Nephron (organoid): ENCODE results near the gene MYO7B.

ENCODE experiments used
- H3K27ac Mint-ChIP-seq, 3 experiments: 2 replicates each; pipeline ENCODE4 v1.8.0; 2020; ENCODE audit warnings: mixed read lengths in 3 of 3, mild to moderate bottlenecking in 2 of 3, moderate library complexity in 1 of 3
- H3K27me3 Mint-ChIP-seq: 2 replicates; pipeline ENCODE4 v1.8.0; 2021; ENCODE audit warnings: low read depth, mild to moderate bottlenecking, moderate library complexity, mixed read lengths
- H3K36me3 Mint-ChIP-seq: 2 replicates; pipeline ENCODE4 v1.8.0; 2020; ENCODE audit warnings: low read depth, mixed read lengths
- H3K4me1 Mint-ChIP-seq: 2 replicates; pipeline ENCODE4 v1.8.0; 2020; ENCODE audit warnings: mixed read lengths
- H3K4me3 Mint-ChIP-seq, 3 experiments: 2 replicates each; pipeline ENCODE4 v1.8.0; 2020; ENCODE audit warnings: mild to moderate bottlenecking in 3 of 3, mixed read lengths in 3 of 3, moderate library complexity in 2 of 3
- H3K9me3 Mint-ChIP-seq: 2 replicates; pipeline ENCODE4 v1.8.0; 2020; ENCODE audit warnings: mixed read lengths
- CTCF ChIP-seq, 3 experiments: fragments of 200-600 bp; sonication (generic); IDR thresholded peaks; one replicate each; pipeline ENCODE4 v1.5.0; 2021; ENCODE audit warnings: antibody characterized with exemption in 3 of 3; ENCODE audit not compliant: unreplicated experiment in 3 of 3

The MYO7B gene

GRCh38 chr2:127624756-127625571 lies 89.5 kb downstream of the MYO7B start:
- Mint-ChIP-seq H3K4me1 (no peaks in the 10 kb centered on the region), H3K9me3 (no peaks in the 10 kb centered on the region), H3K36me3 (no peaks in the 10 kb centered on the region), H3K27ac (no peak overlapping the region), H3K4me3 (no peak overlapping the region), H3K27me3 (peaks cover 8% of the 10 kb centered on the region)
- TF ChIP-seq CTCF (IDR thresholded peaks at IDR 0.05; ENCODE audit: unreplicated experiment in 3 of 3) = no peak

GRCh38 chr2:127625572-127625951 lies 90.1 kb downstream of the MYO7B start:
- TF ChIP-seq CTCF (IDR thresholded peaks at IDR 0.05; ENCODE audit: unreplicated experiment in 3 of 3) = no peak
- no peaks in the 10 kb centered on the region for H3K4me1 Mint-ChIP-seq
- H3K9me3 Mint-ChIP-seq = no peaks in the 10 kb centered on the region
- peaks cover 8% of the 10 kb centered on the region for H3K27me3 Mint-ChIP-seq
- H3K36me3 Mint-ChIP-seq = no peaks in the 10 kb centered on the region
- H3K27ac Mint-ChIP-seq = no peak overlapping the region
- no peak overlapping the region for H3K4me3 Mint-ChIP-seq

- Mint-ChIP-seq H3K27me3 (peaks cover 8% of the 10 kb centered on the region), H3K9me3 (no peaks in the 10 kb centered on the region), H3K36me3 (no peaks in the 10 kb centered on the region), H3K4me1 (no peaks in the 10 kb centered on the region), H3K4me3 (no peak overlapping the region), H3K27ac (no peak overlapping the region)
- no peak for TF ChIP-seq CTCF (IDR thresholded peaks at IDR 0.05; ENCODE audit: unreplicated experiment in 3 of 3)
Measured at GRCh38 chr2:127626175-127626574, 90.7 kb downstream of the MYO7B start.

GRCh38 chr2:127626917-127627739 lies 91.6 kb downstream of the MYO7B start:
- peaks cover 6% of the 10 kb centered on the region for H3K27me3 Mint-ChIP-seq
- no peaks in the 10 kb centered on the region for H3K4me1 Mint-ChIP-seq
- TF ChIP-seq CTCF (IDR thresholded peaks at IDR 0.05; ENCODE audit: unreplicated experiment in 3 of 3) = no peak
- H3K9me3 Mint-ChIP-seq = no peaks in the 10 kb centered on the region
- H3K36me3 Mint-ChIP-seq = no peaks in the 10 kb centered on the region
- H3K27ac Mint-ChIP-seq = no peak overlapping the region
- no peak overlapping the region for H3K4me3 Mint-ChIP-seq

- no peak for TF ChIP-seq CTCF (IDR thresholded peaks at IDR 0.05; ENCODE audit: unreplicated experiment in 3 of 3)
- no peak overlapping the region for H3K4me3 Mint-ChIP-seq
Measured at GRCh38 chr2:127627740-127628571, 92.5 kb downstream of the MYO7B start.

More at GRCh38 chr2:127627740-127628571, 92.5 kb downstream of the MYO7B start:
- H3K36me3 Mint-ChIP-seq = no peaks in the 10 kb centered on the region
- H3K4me1 Mint-ChIP-seq = no peaks in the 10 kb centered on the region
- peaks cover 4% of the 10 kb centered on the region for H3K27me3 Mint-ChIP-seq
- no peaks in the 10 kb centered on the region for H3K9me3 Mint-ChIP-seq
- no peak overlapping the region for H3K27ac Mint-ChIP-seq
